Measurements from ENCODE around the gene WDR37.
"Not testable (repeated sequence)": the region's sequence is repeated elsewhere in the genome, so short reads cannot be mapped to it uniquely, and the experiment has no call there.

The WDR37 gene

DNA sequence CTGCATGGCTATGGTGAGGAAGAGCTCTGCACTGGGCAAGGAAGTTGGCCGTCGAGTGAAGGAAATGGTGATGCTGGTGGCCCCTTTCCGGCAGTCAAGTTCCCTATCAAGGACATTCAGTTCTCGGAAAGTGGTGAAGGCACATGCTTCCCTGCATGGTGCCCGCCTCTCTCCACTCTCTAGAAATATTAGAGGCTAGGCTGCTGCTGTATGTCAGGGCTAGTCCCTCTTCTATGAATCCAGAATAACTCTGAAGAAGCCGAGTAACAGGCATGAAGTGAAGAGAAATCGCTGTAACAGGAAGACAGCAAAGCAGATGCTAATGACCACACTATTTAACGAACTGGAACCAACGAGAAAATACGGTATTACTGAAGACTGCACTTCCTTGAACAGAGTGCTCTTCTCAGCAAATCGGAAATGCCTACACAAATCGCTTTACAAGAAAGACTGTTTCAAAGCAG lies 12.6 kb upstream of the WDR37 start:
- no peak for DNase-seq

DNA sequence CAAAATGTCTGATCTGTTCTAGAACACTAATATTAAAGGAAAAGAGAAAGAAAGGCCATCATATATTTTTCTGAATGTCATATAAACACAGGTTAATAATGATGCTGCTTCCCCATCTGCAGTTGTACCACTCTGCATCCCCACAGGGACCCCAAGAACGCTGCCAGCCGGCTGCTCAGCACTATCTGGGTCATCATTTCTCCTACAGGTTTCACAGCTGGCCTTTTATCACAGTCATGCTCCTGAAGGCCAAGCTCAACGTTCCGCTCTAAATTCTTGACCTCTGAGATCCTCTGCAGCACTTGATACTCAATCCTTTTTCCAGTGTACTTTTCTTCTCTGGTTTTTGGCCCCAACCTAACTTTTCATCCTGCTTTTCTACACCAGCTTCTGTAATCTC lies 12.0 kb upstream of the WDR37 start:
- DNase-seq, result no peak

DNA sequence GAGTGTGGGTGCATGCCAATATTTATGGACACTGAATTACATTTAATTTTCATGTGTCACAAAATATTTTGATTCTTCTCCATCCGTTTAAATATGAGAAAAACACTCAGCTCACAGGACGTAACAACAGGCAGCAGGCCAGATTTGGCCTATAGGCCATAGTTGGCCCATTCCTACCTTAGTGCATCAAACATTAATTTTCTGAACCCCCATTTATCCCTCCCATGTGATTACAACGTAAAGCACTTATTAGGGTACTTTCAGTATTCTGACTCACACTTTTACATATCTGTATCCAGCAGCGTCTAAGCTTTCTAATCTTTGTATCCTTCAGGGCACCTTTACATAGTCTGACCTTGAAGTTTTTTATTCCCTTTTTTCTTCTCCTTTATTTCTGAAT lies 11.2 kb upstream of the WDR37 start:
- DNase-seq, result no peak

DNA sequence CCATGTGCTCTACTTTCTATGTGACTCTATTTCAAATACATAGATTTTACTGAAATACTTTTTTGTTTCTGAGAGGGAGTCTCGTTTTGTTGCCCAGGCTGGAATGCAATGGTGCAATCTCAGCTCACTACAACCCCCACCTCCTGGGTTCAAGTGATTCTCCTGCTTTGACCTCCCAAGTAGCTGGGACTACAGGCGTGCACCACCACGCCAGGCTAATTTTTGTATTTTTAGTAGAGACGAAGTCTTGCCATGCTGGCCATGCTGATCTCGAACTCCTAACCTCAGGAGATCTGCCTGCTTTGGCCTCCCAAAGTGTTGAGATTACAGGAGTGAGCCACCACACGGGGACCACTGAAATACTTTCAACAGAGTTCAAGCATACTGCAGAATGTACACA lies 10.8 kb upstream of the WDR37 start:
- no peak for DNase-seq

DNA sequence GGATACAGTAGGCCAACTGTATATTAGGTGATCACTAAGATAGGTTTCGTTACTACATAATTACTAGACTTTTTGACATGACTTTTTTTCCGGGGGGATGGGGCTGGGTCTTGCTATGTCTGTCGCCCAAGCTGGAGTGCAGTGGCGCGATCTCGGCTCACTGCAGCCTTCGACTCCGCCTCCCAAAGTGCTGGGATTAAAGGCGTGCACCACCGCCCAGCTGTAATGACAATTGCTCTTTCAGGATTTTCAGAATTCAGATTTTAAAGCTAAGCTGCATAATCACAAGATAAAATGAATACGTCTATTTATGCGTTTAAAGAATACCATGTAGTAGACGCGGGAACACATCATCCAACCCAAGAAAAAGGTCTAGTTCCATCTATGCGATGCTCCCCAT lies 8.2 kb upstream of the WDR37 start:
- DNase-seq, result no peak

DNA sequence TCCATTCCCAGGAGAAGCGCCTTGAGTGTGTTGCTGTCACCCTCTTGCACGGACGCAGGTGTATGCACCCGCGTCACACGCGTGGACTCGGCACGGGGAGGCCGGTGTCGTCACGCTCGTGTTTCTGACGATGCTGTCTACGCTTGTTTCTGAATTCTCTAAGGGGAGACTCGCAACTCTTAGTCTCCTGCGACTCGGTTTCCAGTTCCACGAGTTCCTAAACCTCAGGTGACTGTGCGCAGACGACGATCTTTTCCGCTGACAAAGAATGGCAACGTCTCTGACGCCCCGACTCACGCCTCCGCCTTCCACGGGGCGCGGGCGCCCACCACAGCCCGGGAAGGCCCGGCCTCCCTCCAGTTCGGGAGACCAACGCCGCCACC lies 7.8 kb upstream of the WDR37 start:
- peak in 1 of 4 experiments; percentile 53 for DNase-seq

DNA sequence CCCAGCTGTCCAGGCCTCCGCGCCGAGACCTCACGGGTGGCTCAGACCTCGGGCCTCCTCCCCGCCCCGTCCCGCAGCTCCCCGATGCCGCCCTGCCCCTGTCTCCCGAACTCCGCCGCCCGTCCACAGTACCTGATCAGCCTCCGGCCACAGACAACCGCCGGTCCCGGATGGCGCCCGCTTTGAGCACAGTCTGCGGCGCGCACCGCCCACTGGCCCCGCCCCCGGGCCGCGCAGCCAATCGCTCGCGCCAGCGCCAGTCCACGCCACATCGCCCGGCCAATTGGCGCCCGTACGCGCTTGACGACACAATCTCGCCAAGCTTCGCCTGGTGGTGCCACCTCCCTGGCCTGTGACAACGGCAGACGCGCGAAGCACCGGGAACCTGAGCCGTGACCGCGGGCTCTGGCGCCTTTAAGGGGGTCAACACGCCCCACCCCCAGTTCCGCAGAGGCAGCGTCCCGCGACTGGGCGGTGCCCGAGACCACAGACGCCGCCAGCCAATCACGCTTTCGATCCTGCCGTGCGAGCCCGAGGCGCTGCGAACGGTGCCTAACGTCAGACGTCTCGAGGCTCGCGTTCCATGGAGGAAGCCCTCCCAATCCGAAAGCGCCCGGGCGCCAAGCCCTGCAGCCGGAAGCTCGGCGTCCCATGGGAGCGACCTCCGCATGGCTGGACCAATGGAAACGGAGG lies 7.3 kb upstream of the WDR37 start, which contains the start of gene IDI1:
IDI1 (minus strand) TSS at position 388 of the 693 bp plus-strand sequence; CDS start at position 272, 116 bp downstream.
- DNase-seq, result peak; percentile 93 to 98 (median 96)

DNA sequence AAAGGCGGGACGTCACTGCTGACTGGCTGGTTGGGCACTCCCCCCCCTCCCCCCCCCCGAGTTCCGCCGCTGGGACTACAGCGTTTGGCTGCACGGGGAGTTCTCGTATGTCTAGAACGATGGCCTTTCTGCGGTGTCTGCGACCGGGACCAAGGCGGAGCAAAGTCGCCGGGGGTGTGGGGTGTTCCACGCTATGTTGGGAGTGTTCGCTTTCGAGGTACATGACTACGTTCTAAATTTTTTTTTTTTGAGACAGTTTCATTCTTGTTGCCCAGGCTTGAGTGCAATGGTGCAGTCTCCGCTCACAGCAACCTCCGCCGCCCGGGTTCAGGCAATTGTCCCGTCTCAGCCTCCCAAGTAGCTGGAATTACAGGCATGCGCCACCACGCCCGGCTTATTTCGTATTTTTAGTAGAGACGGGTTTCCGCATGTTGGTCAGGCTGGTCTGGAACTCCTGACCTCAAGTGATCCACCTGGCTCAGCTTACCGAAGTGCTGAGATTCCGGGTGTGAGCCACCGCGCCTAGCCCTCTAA lies 6.7 kb upstream of the WDR37 start:
- DNase-seq, result peak in 1 of 4 experiments; percentile 50

DNA sequence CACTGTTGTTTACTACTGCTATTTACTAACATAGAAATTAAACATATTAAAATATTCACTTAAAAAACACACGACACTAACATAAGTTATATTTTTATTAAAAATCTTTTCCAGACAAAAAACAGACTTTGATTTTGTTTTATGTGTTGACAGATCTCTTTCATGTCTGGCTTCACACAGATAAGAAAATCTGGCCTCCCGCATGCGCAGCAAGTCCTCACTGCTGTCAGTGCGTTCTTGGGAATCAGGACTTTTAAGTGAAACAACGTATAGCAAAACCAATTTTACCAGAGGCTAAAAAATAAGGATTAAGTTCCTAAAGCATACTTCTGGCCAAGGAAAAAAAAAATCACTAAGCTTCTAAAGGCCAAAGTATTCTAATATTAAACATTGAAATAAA lies 6.0 kb upstream of the WDR37 start:
- no peak for DNase-seq

DNA sequence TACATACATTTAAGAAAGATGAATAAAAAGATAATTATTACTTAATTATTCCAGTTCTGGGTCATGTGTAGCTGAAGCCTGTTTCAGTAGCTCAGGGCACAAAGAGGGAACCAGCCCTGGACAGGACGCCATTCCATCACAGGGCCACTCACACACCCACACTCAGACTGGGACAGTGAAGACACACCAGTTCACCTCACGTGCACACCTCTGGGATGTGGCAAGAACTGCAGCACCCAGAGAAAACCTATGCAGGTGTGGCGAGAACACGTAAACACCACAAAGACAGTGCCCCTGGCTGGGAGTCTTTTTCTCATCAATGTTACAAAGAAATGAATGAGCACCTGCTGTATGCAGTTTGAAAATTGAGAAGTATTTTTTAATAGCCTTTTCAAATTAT lies 5.6 kb upstream of the WDR37 start:
- peak in 2 of 4 experiments; percentile 11 to 13 for DNase-seq

DNA sequence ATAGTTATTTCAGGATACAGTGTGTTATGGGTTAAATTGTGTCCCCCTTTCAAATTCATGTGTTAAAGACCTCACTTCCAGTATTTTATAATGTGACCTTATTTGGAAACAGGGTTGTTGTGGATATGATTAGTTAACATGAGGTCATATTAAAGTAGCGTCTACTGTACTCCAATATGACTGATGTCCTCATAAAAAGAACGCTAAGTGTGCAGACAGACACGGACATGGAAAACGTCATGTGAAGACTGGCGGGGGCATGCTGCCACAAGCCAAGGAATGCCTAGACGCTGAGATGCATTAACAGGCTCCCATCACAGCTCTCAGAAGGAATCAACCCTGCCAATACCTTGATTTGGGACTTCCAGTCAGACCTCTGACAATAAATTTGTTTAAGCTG lies 1.5 kb upstream of the WDR37 start:
- DNase-seq, result no peak

DNA sequence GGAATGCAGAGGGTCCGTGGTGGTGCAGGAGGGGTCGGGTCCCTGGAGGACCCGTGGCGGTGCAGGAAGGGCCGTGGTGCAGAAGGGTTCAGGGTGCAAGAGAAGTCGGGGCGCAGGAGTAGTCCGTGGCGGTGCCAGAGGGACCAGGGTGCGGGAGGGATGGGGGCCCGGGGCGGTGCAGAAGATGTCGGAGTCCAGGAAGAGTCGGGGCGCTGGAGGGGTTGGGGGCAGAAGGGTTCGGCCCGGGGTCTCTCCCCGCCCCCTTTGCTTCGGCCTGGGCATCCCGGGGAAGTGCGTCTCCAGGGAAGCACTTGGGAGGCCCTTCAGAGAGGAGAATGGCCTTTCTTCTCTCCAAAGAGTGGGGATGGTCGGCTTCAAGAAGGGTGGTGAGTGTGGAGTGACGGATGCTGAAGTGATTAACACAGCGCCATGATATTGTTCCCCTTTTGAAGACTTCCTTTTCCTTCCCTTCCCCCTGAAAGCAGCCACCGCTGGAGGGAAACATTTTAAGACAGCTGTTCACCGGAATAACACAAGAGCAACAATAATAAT lies 997 bp downstream of the WDR37 start:
- DNase-seq, result no peak

DNA sequence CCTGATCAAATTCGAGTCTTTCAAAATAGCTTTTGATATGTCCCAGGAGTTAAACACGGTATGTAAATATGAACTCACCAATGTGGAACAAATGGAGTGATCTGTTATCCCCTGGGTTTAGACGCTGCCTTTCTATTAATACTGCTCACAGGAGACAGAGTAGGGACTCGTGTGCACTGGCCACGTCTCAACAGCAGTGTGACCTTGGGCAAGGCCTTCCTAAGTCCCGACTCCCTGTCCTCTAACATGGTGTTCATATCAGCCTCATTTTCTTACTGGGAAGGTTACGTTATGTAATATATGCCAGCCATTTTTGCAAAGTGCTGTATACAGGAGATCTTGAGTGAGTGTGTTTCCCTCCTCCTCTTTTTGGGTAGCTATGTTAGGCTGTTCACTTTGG lies 1.8 kb downstream of the WDR37 start:
- no peak for DNase-seq

DNA sequence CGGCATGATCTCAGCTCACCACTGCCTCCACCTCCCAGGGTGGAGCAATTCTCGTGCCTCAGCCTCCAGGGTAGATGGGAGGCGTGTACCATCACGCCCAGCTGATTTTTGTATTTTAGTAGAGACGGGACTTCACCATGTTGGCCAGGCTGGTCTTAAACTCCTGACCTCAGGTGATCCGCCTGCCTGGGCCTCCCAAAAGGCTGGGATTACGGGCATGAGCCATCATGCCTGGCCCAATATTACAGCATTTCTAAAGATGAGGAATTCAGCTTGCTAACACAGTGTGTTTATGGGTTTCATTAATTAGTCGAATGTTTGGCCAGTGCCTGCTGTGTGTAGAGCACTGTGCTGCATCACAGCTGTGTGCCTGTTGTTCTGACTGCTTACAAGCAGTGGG lies 3.7 kb downstream of the WDR37 start:
- no peak for DNase-seq

DNA sequence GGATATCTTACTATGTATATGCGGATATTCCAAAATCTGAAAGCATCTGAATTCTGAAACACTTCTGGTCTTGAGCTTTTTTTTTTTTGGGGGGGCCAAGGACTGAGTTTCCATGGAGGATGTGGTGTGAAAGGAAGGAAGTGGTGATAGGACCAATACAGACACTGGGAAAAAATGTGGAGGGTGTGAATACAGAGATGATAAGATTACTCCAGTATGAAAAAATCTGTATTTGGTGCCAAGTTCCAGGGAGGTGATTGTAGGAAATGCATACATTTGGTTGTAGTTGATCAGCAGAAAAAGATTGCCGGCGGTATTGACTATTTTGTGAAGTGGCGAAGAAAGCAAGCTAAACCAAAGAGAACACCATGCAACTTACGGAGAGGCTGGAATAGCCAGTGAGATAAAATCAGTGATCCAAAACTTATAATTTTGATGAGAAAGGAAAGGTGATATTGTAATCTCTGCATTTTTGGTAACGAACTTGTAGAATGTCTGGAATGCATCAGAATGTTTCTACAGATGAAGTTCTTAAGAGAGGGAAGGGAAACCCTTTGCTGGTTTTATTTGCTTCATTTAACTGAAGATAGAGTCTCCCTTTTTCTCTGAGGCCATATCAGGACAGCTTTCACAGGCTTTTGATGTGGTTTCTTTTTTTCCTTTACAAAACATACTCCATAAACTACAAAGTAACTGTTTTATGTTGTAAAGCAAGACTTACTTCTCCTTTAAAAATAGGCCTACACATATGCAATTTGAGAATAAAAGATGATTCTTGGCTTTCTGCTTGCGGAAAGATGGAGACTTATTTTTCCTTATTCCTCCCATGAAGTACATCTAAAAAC lies 6.0 kb downstream of the WDR37 start:
- DNase-seq, result no peak

DNA sequence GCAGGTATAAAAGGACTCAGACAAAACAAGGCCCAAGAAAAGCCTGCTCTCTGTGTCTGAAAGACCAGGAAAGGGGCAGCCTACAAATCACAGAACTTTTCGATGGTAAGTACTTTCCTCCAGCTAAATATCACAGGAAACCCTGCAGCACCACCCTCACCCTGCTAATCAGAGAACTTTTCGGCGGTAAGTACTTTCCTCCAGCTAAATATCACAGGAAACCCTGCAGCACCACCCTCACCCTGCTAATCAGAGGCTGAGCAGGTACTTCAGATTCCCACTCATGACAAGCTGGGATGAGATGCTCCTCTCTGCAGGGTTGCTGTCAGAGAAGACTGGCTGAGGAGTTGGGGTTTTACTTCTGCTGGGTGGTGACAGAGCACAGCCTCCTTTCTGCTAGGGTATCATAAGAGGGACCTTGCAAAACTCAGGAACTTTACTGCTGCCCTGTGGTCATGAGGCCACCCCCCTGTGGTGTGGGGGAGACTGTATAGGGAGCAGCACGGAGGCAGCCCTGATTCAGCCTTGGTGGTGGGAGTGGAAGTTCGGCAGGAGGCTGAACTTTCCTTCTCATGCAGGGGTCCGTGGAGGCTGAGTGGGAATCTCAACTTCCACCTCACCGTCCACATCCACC lies 7.2 kb downstream of the WDR37 start:
- DNase-seq, result no peak

DNA sequence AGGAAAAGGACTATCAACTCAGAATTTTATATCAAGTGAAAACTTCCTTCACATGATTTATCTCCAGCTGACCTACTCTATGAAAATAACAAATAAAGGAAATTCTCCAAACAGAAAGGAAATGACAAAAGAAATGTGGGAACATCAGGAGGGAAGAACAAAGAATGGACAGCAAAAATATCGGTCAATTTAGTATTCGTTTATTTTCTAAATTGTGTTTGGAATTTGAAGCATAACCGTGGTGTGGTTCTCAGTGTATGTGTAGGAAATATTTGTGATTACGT lies 8.7 kb downstream of the WDR37 start:
- no peak for DNase-seq

DNA sequence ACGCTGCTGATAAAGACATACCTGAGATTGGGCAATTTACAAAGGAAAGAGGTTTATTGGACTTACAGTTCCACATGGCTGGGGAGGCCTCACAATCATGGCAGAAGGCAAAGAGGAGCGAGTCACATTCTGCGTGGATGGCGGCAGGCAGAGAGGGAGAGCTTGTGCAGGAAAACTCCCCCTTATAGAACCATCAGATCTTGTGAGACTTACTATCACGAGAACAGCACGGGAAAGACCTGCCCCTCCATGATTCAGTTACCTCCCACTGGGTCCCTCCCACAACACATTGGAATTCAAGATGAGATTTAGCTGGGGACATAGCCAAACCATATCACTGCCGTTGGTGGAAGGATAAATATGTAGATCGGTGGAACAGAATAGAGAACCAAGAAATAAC lies 10.5 kb downstream of the WDR37 start:
- not testable (repeated sequence) for DNase-seq

DNA sequence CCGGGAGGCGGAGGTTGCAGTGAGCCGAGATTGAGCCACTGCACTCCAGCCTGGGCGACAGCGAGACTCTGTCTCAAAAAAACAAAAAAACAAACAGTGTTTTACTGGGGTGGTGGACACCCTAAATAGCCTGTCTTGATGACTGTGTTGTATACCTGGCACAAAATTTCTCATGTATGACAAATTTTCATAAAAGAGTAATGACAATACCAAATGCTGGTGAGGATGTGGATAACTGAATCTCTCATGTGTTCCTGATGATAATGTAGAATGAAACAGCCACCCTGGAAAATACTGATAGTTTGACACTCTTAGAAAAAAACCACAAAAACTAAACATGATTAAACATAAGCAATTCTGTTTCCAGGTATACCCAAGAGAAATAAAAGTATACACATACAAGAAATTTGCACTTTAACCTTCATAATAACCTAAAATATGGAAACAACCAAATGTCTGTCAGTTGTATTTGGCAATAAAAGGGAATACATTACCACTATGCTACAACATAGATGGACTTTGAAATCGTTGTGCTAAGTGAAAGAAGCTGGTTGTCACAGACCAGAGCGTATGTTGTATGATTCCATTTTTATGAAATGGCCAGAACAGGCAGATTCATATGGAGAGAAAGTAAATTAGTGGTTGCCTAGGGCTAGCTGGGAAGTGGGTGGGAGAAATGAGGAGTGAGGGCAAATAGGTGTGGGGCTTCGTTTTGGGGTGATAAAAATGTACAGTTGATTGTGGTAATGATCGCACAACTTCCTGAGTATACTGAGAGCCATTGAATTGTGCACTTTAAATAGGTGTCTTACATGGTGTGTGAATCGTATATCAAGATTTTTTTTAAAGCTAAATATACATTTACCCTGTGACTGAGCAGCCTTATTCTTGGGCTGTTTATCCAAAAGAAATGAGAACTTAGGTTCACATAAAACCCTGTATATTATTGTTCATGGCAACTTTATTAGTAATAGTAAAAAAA lies 12.5 kb downstream of the WDR37 start:
- no peak for DNase-seq

DNA sequence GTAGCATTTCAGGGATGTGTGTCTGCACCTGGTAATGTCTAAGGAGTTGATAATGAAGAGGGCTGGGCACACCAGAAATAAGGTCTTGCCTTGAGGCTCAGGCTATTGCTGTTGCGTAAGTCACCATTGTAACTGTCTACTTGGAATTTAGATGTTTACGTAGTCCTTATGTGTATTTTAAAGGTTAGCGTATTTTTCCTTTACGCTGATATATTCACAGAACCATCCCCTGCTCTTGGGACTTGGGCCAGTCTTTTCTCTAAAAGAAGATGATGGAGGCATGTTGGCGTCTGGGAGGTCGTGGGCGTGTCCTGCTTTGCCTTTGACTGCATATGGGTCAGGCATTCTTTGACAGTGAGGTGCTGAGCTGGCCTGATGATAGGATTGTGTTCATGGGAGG lies 14.7 kb downstream of the WDR37 start:
- no peak for DNase-seq

DNA sequence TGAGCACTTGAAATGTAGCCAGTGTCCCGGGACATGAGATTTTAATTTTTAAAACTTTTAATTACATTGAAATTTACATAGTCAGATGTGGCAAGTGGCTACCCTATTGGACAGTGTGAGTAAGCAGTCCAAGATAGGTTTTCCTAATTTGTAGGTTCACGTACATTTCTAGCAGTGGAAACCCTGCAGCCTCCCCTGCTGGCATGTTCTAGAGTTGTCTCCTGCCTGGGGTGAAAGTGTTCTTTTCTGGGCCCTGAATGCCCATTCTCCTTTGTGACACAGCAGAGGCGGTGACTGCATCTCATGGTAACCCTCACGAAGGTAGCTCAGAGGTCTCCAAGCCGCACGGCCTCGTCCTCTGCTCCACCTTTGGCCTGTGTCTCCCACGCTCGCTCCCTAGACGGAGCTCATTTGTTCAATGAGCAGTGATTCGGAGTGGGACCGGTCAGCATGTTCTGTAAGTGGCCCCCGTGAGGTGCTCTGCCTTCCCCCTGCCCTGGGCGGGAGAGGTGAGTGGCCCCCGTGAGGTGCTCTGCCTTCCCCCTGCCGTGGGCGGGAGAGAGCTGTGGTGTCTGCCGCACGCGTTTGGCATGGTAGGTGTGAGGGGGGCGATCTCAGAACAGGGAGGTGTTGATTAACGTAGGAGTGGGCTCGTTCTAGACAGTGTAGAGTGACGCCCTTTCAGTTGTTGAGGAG lies 18.0 kb downstream of the WDR37 start:
- DNase-seq, result no peak
